PC-9 (cell line): ENCODE results near the gene UBE2E2. TPM values are rescaled to one million over a fixed set of nuclear protein-coding genes. Genes with fewer than 3 reads are reported as not detected.

Experiments
- BruUV-seq: library from RNA; stranded (reverse); fragments of 400-500 nt; replicated peaks from 2 replicates; lab custom pipeline; 2021; lab: Mats Ljungman, UMichigan
- CTCF ChIA-PET: fragments of 300-600 bp; sonication (Branson Sonifier 250); formaldehyde crosslinking; loops from one replicate; lab custom pipeline; 2022; ENCODE audit warnings: antibody characterized with exemption; lab: Charles Lee
- POLR2A ChIA-PET: fragments of 300-600 bp; sonication (Branson Sonifier 250); formaldehyde crosslinking; loops from one replicate; lab custom pipeline; 2022; ENCODE audit warnings: antibody characterized with exemption; ENCODE audit not compliant: unreplicated experiment; lab: Charles Lee
- DNase-seq, 2 experiments: peaks; one replicate each; pipeline versions ENCODE4 v3.0.0 to v3.0.0-alpha.2; 2015 to 2022; ENCODE audit warnings: mixed read lengths in 1 of 2
- H2AFZ ChIP-seq: fragments of 200-600 bp; sonication (generic); 2 replicates; pipeline ENCODE4 v1.8.1; 2017; ENCODE audit warnings: antibody characterized with exemption
- H3F3A ChIP-seq: fragments of 200-600 bp; sonication (generic); 2 replicates; pipeline ENCODE4 v1.8.1; 2017; ENCODE audit warnings: antibody characterized with exemption, mild to moderate bottlenecking, low read depth; ENCODE audit not compliant: insufficient read depth
- H3K27ac ChIP-seq: fragments of 200-600 bp; sonication (generic); 2 replicates; pipeline ENCODE4 v1.6.1; 2016; ENCODE audit warnings: mixed run types
- H3K27me3 ChIP-seq: fragments of 200-600 bp; sonication (generic); 2 replicates; pipeline ENCODE4 v1.6.1; 2016; ENCODE audit warnings: low read depth, mixed run types; ENCODE audit not compliant: insufficient read depth
- H3K36me3 ChIP-seq: fragments of 200-600 bp; sonication (generic); 2 replicates; pipeline ENCODE4 v1.6.1; 2016; ENCODE audit warnings: low read depth, mixed run types
- H3K4me1 ChIP-seq: fragments of 200-600 bp; sonication (generic); replicated peaks from 2 replicates; pipeline ENCODE4 v1.6.1; 2016; ENCODE audit warnings: mixed run types; ENCODE audit not compliant: insufficient read depth
- H3K4me2 ChIP-seq: fragments of 200-600 bp; sonication (generic); 2 replicates; pipeline ENCODE4 v1.6.1; 2017; ENCODE audit warnings: mixed run types
- H3K4me3 ChIP-seq: fragments of 200-600 bp; sonication (generic); 2 replicates; pipeline ENCODE4 v1.6.1; 2016; ENCODE audit warnings: mixed run types
- H3K79me2 ChIP-seq: fragments of 200-600 bp; sonication (generic); 2 replicates; pipeline ENCODE4 v1.6.1; 2017; ENCODE audit warnings: low read depth, mixed run types
- H3K9me2 ChIP-seq: fragments of 200-600 bp; sonication (generic); 2 replicates; pipeline ENCODE4 v1.8.1; 2017; ENCODE audit warnings: mild to moderate bottlenecking; ENCODE audit not compliant: insufficient read depth
- H3K9me3 ChIP-seq: fragments of 200-600 bp; sonication (generic); 2 replicates; pipeline ENCODE4 v1.8.1; 2016; ENCODE audit warnings: low read depth; ENCODE audit not compliant: insufficient read depth
- H4K20me1 ChIP-seq: fragments of 200-600 bp; sonication (generic); 2 replicates; pipeline ENCODE4 v1.8.1; 2017; ENCODE audit not compliant: insufficient read depth
- CTCF ChIP-seq: fragments of 200-600 bp; sonication (generic); conservative IDR thresholded peaks from 2 replicates; pipeline ENCODE4 v1.6.1; 2017; ENCODE audit warnings: mixed run types, antibody characterized with exemption, mild to moderate bottlenecking, moderate library complexity
- EZH2 ChIP-seq: fragments of 200-600 bp; sonication (generic); IDR thresholded peaks from 2 replicates; pipeline ENCODE4 v1.8.0; 2017; ENCODE audit warnings: antibody characterized with exemption, low read depth
- intact Hi-C: fragments of 100-400 bp; cut with micrococcal nuclease; formaldehyde crosslinking; loops from one replicate; pipeline ENCODE4 v1.10.0; 2022; ENCODE audit not compliant: unreplicated experiment
- total RNA-seq: library from RNA; stranded (reverse); gene quantifications from 2 replicates; pipeline ENCODE4 v1.2.3, GENCODE V29; 2021

The UBE2E2 gene
- total RNA-seq, 1 experiment from 2014 or later: 48.7 TPM

DNA sequence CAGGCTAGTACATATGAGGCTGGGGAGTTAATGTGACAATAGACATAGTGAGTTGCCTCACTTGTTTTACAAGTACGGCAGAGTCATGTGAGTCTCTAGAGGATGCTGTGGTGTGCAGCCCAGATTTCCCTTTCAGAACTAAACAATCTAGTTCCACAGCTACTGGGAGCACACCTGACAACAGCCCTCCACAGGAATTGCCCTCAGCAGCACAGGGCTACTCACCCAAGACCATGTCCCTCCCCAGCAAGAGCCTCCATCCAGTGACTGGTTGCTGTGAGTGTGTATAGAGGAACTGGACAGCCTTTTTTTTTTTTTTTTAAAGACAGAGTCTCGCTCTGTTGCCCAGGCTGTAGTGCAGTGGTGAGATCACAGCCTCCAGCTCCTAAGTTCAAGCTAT, 40.2 kb upstream of the UBE2E2 start:
- Histone ChIP-seq H3K9me3 (no peaks in the 10 kb centered on the region), H3K79me2 (no peaks in the 10 kb centered on the region), H3K4me3 (no peak overlapping the region), H3K4me1 (peaks cover 34% of the 10 kb centered on the region), H4K20me1 (no peaks in the 10 kb centered on the region), H3K4me2 (peak overlapping the region; percentile 38; the same call in 1 of the 2 replicates), H3F3A (peaks cover 14% of the 10 kb centered on the region; the same call in 1 of the 2 replicates), H3K27me3 (no peaks in the 10 kb centered on the region), H3K27ac (peak overlapping the region; percentile 45; the same call in 1 of the 2 replicates), H3K36me3 (no peaks in the 10 kb centered on the region), H2AFZ (peak overlapping the region; percentile 45; the same call in 1 of the 2 replicates), H3K9me2 (no peaks in the 10 kb centered on the region)
- no TSS peak for BruUV-seq
- CTCF ChIA-PET: no interaction called here
- DNase-seq: peak; percentile 46 to 52
- intact Hi-C loops: loop anchor here (2.0 kb wide), 1 partner anchor 48 kb away; no protein-coding TSS in a partner anchor
- no peak for TF ChIP-seq EZH2
- TF ChIP-seq CTCF: no peak
- POLR2A ChIA-PET: no interaction called here

DNA sequence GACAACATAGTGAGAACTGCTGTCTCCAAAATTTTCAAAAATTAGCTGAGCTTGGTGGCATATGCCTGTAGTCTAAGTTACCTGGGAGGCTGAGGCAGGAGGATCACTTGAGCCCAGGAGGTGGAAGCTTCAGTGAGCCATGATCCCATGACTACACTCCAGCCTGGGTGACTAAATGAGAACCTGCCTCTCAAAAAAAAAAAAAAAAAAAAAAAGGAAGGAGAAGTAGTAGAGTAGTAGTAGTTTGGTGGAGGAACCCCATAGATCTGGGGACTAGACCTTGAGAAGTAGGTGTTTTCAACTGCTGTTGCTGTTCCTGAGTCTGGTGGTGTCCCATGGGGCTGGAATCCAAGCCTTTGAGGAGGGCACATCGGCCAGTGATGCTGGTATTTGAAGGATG, 38.4 kb upstream of the UBE2E2 start:
- ChIA-PET CTCF (no interaction called here), POLR2A (no interaction called here)
- no peaks in the 10 kb centered on the region for H3K9me2 ChIP-seq
- no TSS peak for BruUV-seq
- H3K36me3 ChIP-seq: no peaks in the 10 kb centered on the region
- TF ChIP-seq CTCF: no peak
- TF ChIP-seq EZH2: no peak
- H3K27me3 ChIP-seq: no peaks in the 10 kb centered on the region
- H3K4me2 ChIP-seq: no peak overlapping the region
- H3K4me1 ChIP-seq: peaks cover 28% of the 10 kb centered on the region
- no peaks in the 10 kb centered on the region for H4K20me1 ChIP-seq
- H3K27ac ChIP-seq: no peak overlapping the region
- no peaks in the 10 kb centered on the region for H3K9me3 ChIP-seq
- DNase-seq: no peak
- H3K79me2 ChIP-seq: no peaks in the 10 kb centered on the region
- H3F3A ChIP-seq: peaks cover 11% of the 10 kb centered on the region; the same call in 1 of the 2 replicates
- intact Hi-C loops: no loop called here
- H3K4me3 ChIP-seq: no peak overlapping the region
- H2AFZ ChIP-seq: no peak overlapping the region

- intact Hi-C loops: no loop called here
- no TSS peak for BruUV-seq
Observed at GRCh38 chr3:23165571-23165970, 37.6 kb upstream of the UBE2E2 start.

More at GRCh38 chr3:23165571-23165970, 37.6 kb upstream of the UBE2E2 start:
- POLR2A ChIA-PET: no interaction called here
- H3K4me1 ChIP-seq: peaks cover 22% of the 10 kb centered on the region
- no peaks in the 10 kb centered on the region for H3K27me3 ChIP-seq
- H2AFZ ChIP-seq: no peak overlapping the region
- H3K27ac ChIP-seq: no peak overlapping the region
- H3K79me2 ChIP-seq: no peaks in the 10 kb centered on the region
- peaks cover 6% of the 10 kb centered on the region; the same call in 1 of the 2 replicates for H3F3A ChIP-seq
- H3K4me2 ChIP-seq: no peak overlapping the region
- no peaks in the 10 kb centered on the region for H3K9me2 ChIP-seq
- no peaks in the 10 kb centered on the region for H3K36me3 ChIP-seq
- CTCF ChIA-PET: no interaction called here
- H3K9me3 ChIP-seq: 0 out of 2 replicates have a peak, but pooled peaks cover 3% of the 10 kb centered on the region
- TF ChIP-seq CTCF (no peak), EZH2 (no peak)
- H4K20me1 ChIP-seq: no peaks in the 10 kb centered on the region
- DNase-seq: no peak
- H3K4me3 ChIP-seq: no peak overlapping the region
